Tibial nerve (tissue), 4 donors: Measurements from ENCODE around the gene INTS7. TPM values are rescaled to one million over a fixed set of nuclear protein-coding genes. Genes with fewer than 3 reads are reported as not detected.

ENCODE experiments used
- DNase-seq, 2 donors: peaks; one replicate each; pipeline ENCODE4 v3.0.0-alpha.2; 2019; ENCODE audit warnings: low spot score in 2 of 2
- H3K27ac ChIP-seq, 4 donors: fragments of 200-600 bp; sonication (generic) in 3 of 4; one replicate each; pipeline ENCODE4 v1.5.1; 2017 to 2019; ENCODE audit warnings: mild to moderate bottlenecking in 1 of 4
- H3K27me3 ChIP-seq, 2 donors: fragments of 200-600 bp; sonication (generic) in 1 of 2; one replicate each; pipeline versions ENCODE4 v1.5.1 to v1.6.0; 2017 to 2019
- H3K36me3 ChIP-seq, 3 donors: fragments of 200-600 bp; sonication (generic); one replicate each; pipeline ENCODE4 v1.5.1; 2018 to 2019
- H3K4me1 ChIP-seq, 4 donors: fragments of 200-600 bp; sonication (generic) in 3 of 4; one replicate each; pipeline ENCODE4 v1.5.1; 2017 to 2019
- H3K4me3 ChIP-seq, 4 donors: fragments of 200-600 bp; sonication (generic) in 3 of 4; one replicate each; pipeline ENCODE4 v1.5.1; 2017 to 2019; ENCODE audit warnings: mild to moderate bottlenecking in 1 of 4, moderate library complexity in 1 of 4
- H3K9me3 ChIP-seq, 4 donors: fragments of 200-600 bp; sonication (generic) in 3 of 4; one replicate each; pipeline ENCODE4 v1.5.1; 2017 to 2019
- CTCF ChIP-seq, 5 experiments: fragments of 200-600 bp in 3 of 5; fragments of 450-650 bp in 2 of 5; sonication (generic) in 3 of 5; IDR thresholded peaks; one replicate each; pipeline ENCODE4 v1.5.1; 2016 to 2019; ENCODE audit warnings: antibody characterized with exemption in 5 of 5, mild to moderate bottlenecking in 3 of 5, moderate library complexity in 2 of 5
- EP300 ChIP-seq, 2 donors: sonication (generic); formaldehyde crosslinking; IDR thresholded peaks; one replicate each; pipeline ENCODE4 v1.6.1; 2017; ENCODE audit warnings: antibody characterized with exemption in 2 of 2, mild to moderate bottlenecking in 1 of 2
- POLR2A ChIP-seq, 2 donors: fragments of 450-650 bp; IDR thresholded peaks; one replicate each; pipeline ENCODE4 v1.6.1; 2017; ENCODE audit warnings: antibody characterized with exemption in 2 of 2, mild to moderate bottlenecking in 2 of 2, moderate library complexity in 2 of 2
- WGBS, 2 donors: methylation state at CpG; one replicate each; pipeline ENCODE4 v1.1.5; 2018; 5-methylcytosine and 5-hydroxymethylcytosine counted together
- total RNA-seq, 4 donors: library from RNA; depleted of rRNA; stranded (reverse); fragments of >200 nt; gene quantifications; one replicate each; pipeline ENCODE4 v1.1.0, GENCODE V29; 2016

The INTS7 gene
- total RNA-seq, 4 donors from 2014 or later: 7.9 to 18.6 (median 9.6) TPM

GRCh38 chr1:212062832-212063438 lies 27.6 kb upstream of the INTS7 start:
- 88 to 90% methylated on average over 5 of the region's 5 CpGs for WGBS, 2 donors
- TF ChIP-seq CTCF (IDR thresholded peaks at IDR 0.05) (peak; percentile 52 to 67 (median 57)), EP300 (IDR thresholded peaks at IDR 0.05) (no peak), POLR2A (IDR thresholded peaks at IDR 0.05) (no peak)
- H3K27ac ChIP-seq: no peak overlapping the region
- no peaks in the 10 kb centered on the region for H3K4me1 ChIP-seq
- no peak for DNase-seq
- H3K4me3 ChIP-seq: no peak overlapping the region
- no peaks in the 10 kb centered on the region for H3K27me3 ChIP-seq
- no peaks in the 10 kb centered on the region for H3K36me3 ChIP-seq
- no peaks in the 10 kb centered on the region for H3K9me3 ChIP-seq

- Histone ChIP-seq H3K36me3 (no peaks in the 10 kb centered on the region), H3K9me3 (peaks cover 0 to 12% (median 0%) of the 10 kb centered on the region in 4 donors), H3K27ac (no peak overlapping the region), H3K27me3 (no peaks in the 10 kb centered on the region), H3K4me1 (no peaks in the 10 kb centered on the region), H3K4me3 (no peak overlapping the region)
- DNase-seq: no peak
- TF ChIP-seq CTCF (IDR thresholded peaks at IDR 0.05) (no peak), EP300 (IDR thresholded peaks at IDR 0.05) (no peak), POLR2A (IDR thresholded peaks at IDR 0.05) (no peak)
- WGBS, 2 donors: 75 to 76% methylated on average over 6 of the region's 6 CpGs
Measured at GRCh38 chr1:212060632-212061472, 25.5 kb upstream of the INTS7 start.

- TF ChIP-seq POLR2A (IDR thresholded peaks at IDR 0.05) (no peak), EP300 (IDR thresholded peaks at IDR 0.05) (no peak), CTCF (IDR thresholded peaks at IDR 0.05) (no peak)
- H3K27ac ChIP-seq: no peak overlapping the region
- peaks cover 0 to 14% (median 0%) of the 10 kb centered on the region in 4 donors for H3K9me3 ChIP-seq
- WGBS, 2 donors: 100% methylated on average over 2 of the region's 2 CpGs
- H3K36me3 ChIP-seq: no peaks in the 10 kb centered on the region
- H3K27me3 ChIP-seq: no peaks in the 10 kb centered on the region
- no peak overlapping the region for H3K4me3 ChIP-seq
- no peak for DNase-seq
- H3K4me1 ChIP-seq: no peaks in the 10 kb centered on the region
Measured at GRCh38 chr1:212055333-212055732, 20.0 kb upstream of the INTS7 start.

GRCh38 chr1:212053993-212054392 lies 18.6 kb upstream of the INTS7 start:
- Histone ChIP-seq H3K27ac (no peak overlapping the region), H3K4me3 (no peak overlapping the region), H3K27me3 (no peaks in the 10 kb centered on the region), H3K36me3 (no peaks in the 10 kb centered on the region), H3K4me1 (no peaks in the 10 kb centered on the region), H3K9me3 (peaks cover 0 to 14% (median 0%) of the 10 kb centered on the region in 4 donors)
- no peak for TF ChIP-seq EP300 (IDR thresholded peaks at IDR 0.05)
- no peak for TF ChIP-seq POLR2A (IDR thresholded peaks at IDR 0.05)
- TF ChIP-seq CTCF (IDR thresholded peaks at IDR 0.05): no peak
- 74 to 93% methylated on average over 1 of the region's 1 CpG for WGBS, 2 donors
- no peak for DNase-seq

- Histone ChIP-seq H3K36me3 (no peaks in the 10 kb centered on the region), H3K9me3 (no peaks in the 10 kb centered on the region), H3K4me3 (no peak overlapping the region), H3K27me3 (no peaks in the 10 kb centered on the region), H3K4me1 (no peaks in the 10 kb centered on the region), H3K27ac (no peak overlapping the region)
- 92 to 98% methylated on average over 2 of the region's 2 CpGs for WGBS, 2 donors
- no peak for DNase-seq
- no peak for TF ChIP-seq CTCF (IDR thresholded peaks at IDR 0.05)
- no peak for TF ChIP-seq EP300 (IDR thresholded peaks at IDR 0.05)
- no peak for TF ChIP-seq POLR2A (IDR thresholded peaks at IDR 0.05)
Measured at GRCh38 chr1:212045981-212046380, 10.6 kb upstream of the INTS7 start.
